ENCODE data around the gene IRX5.

Gene IRX5

GRCh38 chr16:54930005-54930868 is at the start of gene IRX5:
Gene IRX5, plus strand, starts transcription at chr16:54930865. Its CDS starts 334 bp downstream, at chr16:54931199.
- peak; percentile 66 to 77 for DNase-seq

- DNase-seq = no peak
Measured at GRCh38 chr16:54882556-54882955, 48.1 kb upstream of the IRX5 start.

GRCh38 chr16:54883358-54883757 is 47.3 kb upstream of the IRX5 start:
- no peak for DNase-seq

GRCh38 chr16:54886078-54886477 is 44.6 kb upstream of the IRX5 start:
- no peak for DNase-seq

- DNase-seq = no peak
Measured at GRCh38 chr16:54890381-54890780, 40.3 kb upstream of the IRX5 start.

GRCh38 chr16:54891346-54891745 is 39.3 kb upstream of the IRX5 start:
- DNase-seq = no peak

- no peak for DNase-seq
Measured at GRCh38 chr16:54892981-54893380, 37.7 kb upstream of the IRX5 start.

- no peak for DNase-seq
Measured at GRCh38 chr16:54897930-54898329, 32.7 kb upstream of the IRX5 start.

- no peak for DNase-seq
Measured at GRCh38 chr16:54901606-54902005, 29.1 kb upstream of the IRX5 start.

GRCh38 chr16:54903047-54903446 is 27.6 kb upstream of the IRX5 start:
- DNase-seq = no peak

GRCh38 chr16:54911079-54911478 is 19.6 kb upstream of the IRX5 start:
- DNase-seq = no peak

- DNase-seq = no peak
Measured at GRCh38 chr16:54912720-54913119, 17.9 kb upstream of the IRX5 start.

- no peak for DNase-seq
Measured at GRCh38 chr16:54921206-54921824, 9.3 kb upstream of the IRX5 start.

- DNase-seq = no peak
Measured at GRCh38 chr16:54923055-54923473, 7.6 kb upstream of the IRX5 start.

- no peak for DNase-seq
Measured at GRCh38 chr16:54923988-54924387, 6.7 kb upstream of the IRX5 start.

GRCh38 chr16:54926166-54926838 is 4.4 kb upstream of the IRX5 start:
- no peak for DNase-seq

- DNase-seq = no peak
Measured at GRCh38 chr16:54927125-54928015, 3.3 kb upstream of the IRX5 start.

GRCh38 chr16:54928016-54928356 is 2.7 kb upstream of the IRX5 start:
- peak in 1 of 2 donors; percentile 13 for DNase-seq

- peak in 1 of 2 donors; percentile 77 for DNase-seq
Measured at GRCh38 chr16:54928411-54929089, 2.1 kb upstream of the IRX5 start.

- peak; percentile 95 to 99 for DNase-seq
Measured at GRCh38 chr16:54929090-54930004, 1.3 kb upstream of the IRX5 start.

GRCh38 chr16:54930869-54931119 is 129 bp downstream of the IRX5 start:
- DNase-seq = no peak
